Vagina (tissue), 2 donors: ENCODE results near the gene MED12L.

Experiments used
- POLR2AphosphoS5 ChIP-seq, 2 donors: sonication (generic); formaldehyde crosslinking; IDR thresholded peaks; one replicate each; pipeline ENCODE4 v1.9.0; 2017; ENCODE audit warnings: antibody characterized with exemption in 2 of 2, mild to moderate bottlenecking in 2 of 2, low read depth in 1 of 2; ENCODE audit not compliant: insufficient read depth in 1 of 2
- TF ChIP-seq, protein P1 (sequence below), 3 experiments: fragments of 450-650 bp in 2 of 3; fragments of 200-600 bp in 1 of 3; sonication (generic) in 1 of 3; IDR thresholded peaks; one replicate each; pipeline ENCODE4 v1.5.1; 2017 to 2019; ENCODE audit warnings: antibody characterized with exemption in 3 of 3, mild to moderate bottlenecking in 2 of 3, moderate library complexity in 2 of 3

DNA sequence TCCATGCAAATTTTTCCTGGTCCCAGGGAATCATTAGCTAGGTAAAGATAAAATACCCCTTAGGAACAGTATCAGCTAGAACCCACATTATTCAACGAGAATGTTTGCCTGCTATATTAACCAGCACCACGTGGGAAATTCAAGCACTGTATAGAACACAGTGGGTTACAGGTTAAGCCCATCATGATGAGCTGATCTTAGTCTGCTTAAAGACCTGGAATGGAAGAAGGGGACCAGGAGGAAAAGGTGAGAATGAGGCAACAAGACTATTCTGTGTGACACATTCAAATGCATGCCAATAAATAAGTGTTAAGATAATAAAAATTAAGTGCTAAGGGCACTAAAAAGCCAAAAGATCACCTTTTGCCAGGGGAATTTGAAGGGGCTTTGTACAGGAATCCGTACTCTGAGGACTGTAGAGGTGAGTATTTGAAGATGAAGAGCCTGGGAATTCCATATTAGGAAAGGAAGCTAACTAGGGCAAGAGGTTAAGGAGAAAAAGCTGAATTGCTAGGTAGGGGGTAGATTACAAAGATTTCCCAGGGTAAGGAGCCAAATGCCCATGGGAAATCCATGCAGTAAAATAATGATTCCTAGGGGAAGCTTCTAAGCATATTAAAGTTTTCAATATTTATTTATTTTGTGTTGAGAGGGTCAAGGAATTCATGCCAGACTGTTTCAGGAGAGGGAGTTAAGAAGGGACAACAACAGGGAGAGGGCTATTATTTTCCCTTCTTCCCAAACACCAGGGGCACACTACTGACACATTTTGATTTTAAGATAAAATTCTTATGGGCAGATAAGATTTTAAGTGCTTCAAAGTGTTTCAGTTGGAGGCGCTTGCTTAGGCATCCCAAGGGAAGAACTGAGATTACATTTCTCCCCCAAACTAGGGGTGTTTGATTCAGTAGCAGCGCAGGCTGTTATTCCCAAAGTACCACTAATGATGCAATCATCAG, 2.3 kb upstream of the MED12L start:
- TF ChIP-seq, protein P1, sequence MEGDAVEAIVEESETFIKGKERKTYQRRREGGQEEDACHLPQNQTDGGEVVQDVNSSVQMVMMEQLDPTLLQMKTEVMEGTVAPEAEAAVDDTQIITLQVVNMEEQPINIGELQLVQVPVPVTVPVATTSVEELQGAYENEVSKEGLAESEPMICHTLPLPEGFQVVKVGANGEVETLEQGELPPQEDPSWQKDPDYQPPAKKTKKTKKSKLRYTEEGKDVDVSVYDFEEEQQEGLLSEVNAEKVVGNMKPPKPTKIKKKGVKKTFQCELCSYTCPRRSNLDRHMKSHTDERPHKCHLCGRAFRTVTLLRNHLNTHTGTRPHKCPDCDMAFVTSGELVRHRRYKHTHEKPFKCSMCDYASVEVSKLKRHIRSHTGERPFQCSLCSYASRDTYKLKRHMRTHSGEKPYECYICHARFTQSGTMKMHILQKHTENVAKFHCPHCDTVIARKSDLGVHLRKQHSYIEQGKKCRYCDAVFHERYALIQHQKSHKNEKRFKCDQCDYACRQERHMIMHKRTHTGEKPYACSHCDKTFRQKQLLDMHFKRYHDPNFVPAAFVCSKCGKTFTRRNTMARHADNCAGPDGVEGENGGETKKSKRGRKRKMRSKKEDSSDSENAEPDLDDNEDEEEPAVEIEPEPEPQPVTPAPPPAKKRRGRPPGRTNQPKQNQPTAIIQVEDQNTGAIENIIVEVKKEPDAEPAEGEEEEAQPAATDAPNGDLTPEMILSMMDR (IDR thresholded peaks at IDR 0.05): no peak
- TF ChIP-seq POLR2AphosphoS5 (IDR thresholded peaks at IDR 0.05; ENCODE audit: insufficient read depth in 1 of 2, low read depth in 1 of 2): no peak
